Lower lobe of right lung (tissue), 2 donors: ENCODE data around the gene BRSK1. TPM values are rescaled to one million over a fixed set of nuclear protein-coding genes. Genes with fewer than 3 reads are reported as not detected.

Experiments used
- ATAC-seq, 2 donors: fragments of 200-7000 bp; cut with Tn5 transposase; one replicate each; pipeline ENCODE4 v1.9.1; 2020 to 2022; ENCODE audit warnings: mild to moderate bottlenecking in 2 of 2, moderate library complexity in 2 of 2
- DNase-seq: peaks from one replicate; pipeline ENCODE4 v3.0.0-alpha.2; 2020
- H3K27ac ChIP-seq: fragments of 200-600 bp; one replicate; pipeline ENCODE4 v1.8.0; 2022
- H3K27me3 ChIP-seq: fragments of 200-600 bp; one replicate; pipeline ENCODE4 v1.8.0; 2022; ENCODE audit warnings: low read depth
- H3K36me3 ChIP-seq: fragments of 200-600 bp; one replicate; pipeline ENCODE4 v1.8.0; 2022; ENCODE audit warnings: mild to moderate bottlenecking
- H3K4me1 ChIP-seq: fragments of 200-600 bp; one replicate; pipeline ENCODE4 v1.8.0; 2022
- H3K4me3 ChIP-seq: fragments of 200-600 bp; one replicate; pipeline ENCODE4 v1.8.0; 2022; ENCODE audit warnings: mild to moderate bottlenecking
- H3K9me3 ChIP-seq: fragments of 200-600 bp; one replicate; pipeline ENCODE4 v1.8.0; 2022
- intact Hi-C: fragments of 100-400 bp; cut with DNase I; formaldehyde crosslinking; loops from one replicate; pipeline ENCODE4 v1.11.0; 2022
- total RNA-seq: library from RNA; stranded (reverse); fragmentation: NEBNext Ultra II Directional; extraction: Animal tissue kit (Norgen Biotek cat#: 25700); gene quantifications from one replicate; pipeline ENCODE4 v1.2.1, GENCODE V29; 2021
- TF ChIP-seq, protein P1 (sequence below): fragments of 200-600 bp; IDR thresholded peaks from one replicate; pipeline ENCODE4 v1.8.0; 2022; ENCODE audit warnings: antibody characterized with exemption, mild to moderate bottlenecking
- donor health status: DM: no; HTN: yes; CAD: no; lungs with severe emphysema.

BRSK1 gene
- total RNA-seq, 1 donor from 2014 or later: 1.0 TPM

- Histone ChIP-seq H3K27ac (no peak overlapping the region), H3K27me3 (no peaks in the 10 kb centered on the region), H3K36me3 (no peaks in the 10 kb centered on the region), H3K4me3 (no peak overlapping the region), H3K4me1 (no peaks in the 10 kb centered on the region), H3K9me3 (no peaks in the 10 kb centered on the region)
- TF ChIP-seq, protein P1, sequence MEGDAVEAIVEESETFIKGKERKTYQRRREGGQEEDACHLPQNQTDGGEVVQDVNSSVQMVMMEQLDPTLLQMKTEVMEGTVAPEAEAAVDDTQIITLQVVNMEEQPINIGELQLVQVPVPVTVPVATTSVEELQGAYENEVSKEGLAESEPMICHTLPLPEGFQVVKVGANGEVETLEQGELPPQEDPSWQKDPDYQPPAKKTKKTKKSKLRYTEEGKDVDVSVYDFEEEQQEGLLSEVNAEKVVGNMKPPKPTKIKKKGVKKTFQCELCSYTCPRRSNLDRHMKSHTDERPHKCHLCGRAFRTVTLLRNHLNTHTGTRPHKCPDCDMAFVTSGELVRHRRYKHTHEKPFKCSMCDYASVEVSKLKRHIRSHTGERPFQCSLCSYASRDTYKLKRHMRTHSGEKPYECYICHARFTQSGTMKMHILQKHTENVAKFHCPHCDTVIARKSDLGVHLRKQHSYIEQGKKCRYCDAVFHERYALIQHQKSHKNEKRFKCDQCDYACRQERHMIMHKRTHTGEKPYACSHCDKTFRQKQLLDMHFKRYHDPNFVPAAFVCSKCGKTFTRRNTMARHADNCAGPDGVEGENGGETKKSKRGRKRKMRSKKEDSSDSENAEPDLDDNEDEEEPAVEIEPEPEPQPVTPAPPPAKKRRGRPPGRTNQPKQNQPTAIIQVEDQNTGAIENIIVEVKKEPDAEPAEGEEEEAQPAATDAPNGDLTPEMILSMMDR: no peak
- no peak for DNase-seq
- no peak for ATAC-seq
- intact Hi-C loops: no loop called here
Observed at GRCh38 chr19:55309448-55309847, 25.7 kb downstream of the BRSK1 start.

DNA sequence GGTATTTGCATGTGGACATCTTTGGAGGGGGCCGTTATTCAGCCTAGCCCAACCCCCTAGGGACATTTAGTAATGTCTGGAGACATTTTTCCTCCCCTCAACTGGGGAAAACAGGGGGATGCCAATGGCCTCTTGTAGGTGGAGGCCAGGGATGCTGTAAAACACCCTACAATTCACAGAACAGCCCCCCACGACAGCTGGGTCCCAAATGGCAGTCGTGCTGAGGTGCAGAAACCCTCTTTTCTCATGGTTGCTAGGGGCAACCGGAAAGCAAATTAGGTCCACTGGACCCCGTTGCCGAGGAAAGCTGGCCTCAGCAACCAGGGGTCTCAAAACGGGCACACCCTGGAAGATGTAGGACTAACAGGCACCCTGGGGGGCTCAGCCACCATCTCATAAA lies 26.7 kb downstream of the BRSK1 start:
- Histone ChIP-seq H3K27me3 (no peaks in the 10 kb centered on the region), H3K27ac (no peak overlapping the region), H3K4me3 (no peak overlapping the region), H3K4me1 (no peaks in the 10 kb centered on the region), H3K36me3 (no peaks in the 10 kb centered on the region), H3K9me3 (no peaks in the 10 kb centered on the region)
- intact Hi-C loops: no loop called here
- ATAC-seq: no peak
- no peak for DNase-seq
- TF ChIP-seq, protein P1: no peak

DNA sequence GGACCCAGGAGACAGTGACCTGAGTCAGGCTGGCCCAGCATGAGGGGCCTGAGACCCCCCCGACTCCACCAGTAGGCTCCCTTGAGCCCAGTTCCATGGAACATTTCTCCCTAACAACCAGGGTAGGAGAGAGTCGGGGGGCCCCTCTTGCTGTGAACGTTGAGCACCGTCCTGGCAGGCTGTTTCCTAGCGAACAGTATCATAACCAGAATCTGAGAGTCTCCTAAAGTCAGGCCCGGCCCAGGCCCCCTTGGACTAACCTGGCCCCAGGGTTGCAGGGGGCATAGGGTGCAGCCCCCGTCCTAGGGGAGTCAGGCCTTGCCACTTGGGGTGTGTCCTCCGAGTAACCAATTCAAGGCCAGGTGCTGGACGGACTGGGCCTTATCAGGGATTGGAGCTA lies 27.6 kb downstream of the BRSK1 start:
- no peak for DNase-seq
- Histone ChIP-seq H3K27me3 (no peaks in the 10 kb centered on the region), H3K27ac (no peak overlapping the region), H3K36me3 (no peaks in the 10 kb centered on the region), H3K4me1 (no peaks in the 10 kb centered on the region), H3K4me3 (no peak overlapping the region), H3K9me3 (no peaks in the 10 kb centered on the region)
- TF ChIP-seq, protein P1: no peak
- ATAC-seq: no peak
- intact Hi-C loops: no loop called here

GRCh38 chr19:55311797-55312196 lies 28.0 kb downstream of the BRSK1 start:
- Histone ChIP-seq H3K36me3 (no peaks in the 10 kb centered on the region), H3K4me1 (no peaks in the 10 kb centered on the region), H3K27me3 (no peaks in the 10 kb centered on the region), H3K27ac (no peak overlapping the region), H3K9me3 (no peaks in the 10 kb centered on the region), H3K4me3 (no peak overlapping the region)
- ATAC-seq (no peak), DNase-seq (no peak)
- intact Hi-C loops: no loop called here
- TF ChIP-seq, protein P1: no peak

GRCh38 chr19:55312621-55313512 lies 29.1 kb downstream of the BRSK1 start:
- TF ChIP-seq, protein P1: no peak
- no peaks in the 10 kb centered on the region for H3K9me3 ChIP-seq
- intact Hi-C loops: no loop called here
- H3K27ac ChIP-seq: no peak overlapping the region
- H3K27me3 ChIP-seq: no peaks in the 10 kb centered on the region
- peak in 1 of 2 donors; percentile 22 for ATAC-seq
- DNase-seq: no peak
- no peak overlapping the region for H3K4me3 ChIP-seq
- no peaks in the 10 kb centered on the region for H3K36me3 ChIP-seq
- H3K4me1 ChIP-seq: no peaks in the 10 kb centered on the region
